Thyroid gland (tissue), 4 donors: Measurements from ENCODE around the gene ADGRG1. TPM values are rescaled to one million over a fixed set of nuclear protein-coding genes. Genes with fewer than 3 reads are reported as not detected.
A peak's percentile ranks its signal among the peaks of the same experiment; 100 is the strongest.

ENCODE experiments used
- DNase-seq, 2 donors: peaks; one replicate each; pipeline ENCODE4 v3.0.0-alpha.2; 2019
- H3K27ac ChIP-seq, 3 donors: fragments of 200-600 bp; sonication (generic); 1 replicate in 2 of 3; 2 replicates in 1 of 3; pipeline ENCODE4 v1.5.1; 2016 to 2019; ENCODE audit warnings: mild to moderate bottlenecking in 1 of 3, moderate library complexity in 1 of 3
- H3K27me3 ChIP-seq: fragments of 200-600 bp; sonication (generic); one replicate; pipeline ENCODE4 v1.5.1; 2019
- H3K36me3 ChIP-seq, 2 donors: fragments of 200-600 bp; sonication (generic); one replicate each; pipeline ENCODE4 v1.5.1; 2016 to 2019
- H3K4me1 ChIP-seq, 2 donors: fragments of 200-600 bp; sonication (generic); one replicate each; pipeline ENCODE4 v1.5.1; 2017 to 2019
- H3K4me3 ChIP-seq, 3 donors: fragments of 200-600 bp; sonication (generic); replicated peaks in 1 of 3; 1 replicate in 2 of 3; 2 replicates in 1 of 3; pipeline ENCODE4 v1.5.1; 2016; ENCODE audit warnings: mild to moderate bottlenecking in 1 of 3
- H3K9me3 ChIP-seq: fragments of 200-600 bp; sonication (generic); one replicate; pipeline ENCODE4 v1.5.1; 2017
- CTCF ChIP-seq, 6 experiments: fragments of 200-600 bp in 3 of 6; fragments of 450-650 bp in 3 of 6; sonication (generic) in 3 of 6; IDR thresholded peaks; one replicate each; pipeline ENCODE4 v1.5.1; 2016 to 2019; ENCODE audit warnings: antibody characterized with exemption in 6 of 6, mild to moderate bottlenecking in 2 of 6, inconsistent platforms in 1 of 6, moderate library complexity in 1 of 6
- POLR2A ChIP-seq, 2 donors: fragments of 450-650 bp; IDR thresholded peaks; one replicate each; pipeline ENCODE4 v1.6.1; 2017; ENCODE audit warnings: antibody characterized with exemption in 2 of 2, mild to moderate bottlenecking in 2 of 2, moderate library complexity in 1 of 2
- WGBS, 2 donors: methylation state at CpG; one replicate each; pipeline ENCODE4 v1.1.5; 2017; 5-methylcytosine and 5-hydroxymethylcytosine counted together
- intact Hi-C: fragments of 100-400 bp; cut with DNase I; formaldehyde crosslinking; loops from one replicate; pipeline ENCODE4 v1.15.1; 2023
- total RNA-seq, 4 donors: library from RNA; depleted of rRNA; stranded (reverse); fragments of >200 nt; gene quantifications; one replicate each; pipeline ENCODE4 v1.2.3, GENCODE V29; 2016

The ADGRG1 gene
- total RNA-seq, 4 donors from 2014 or later: 120 to 295 (median 239) TPM

DNA sequence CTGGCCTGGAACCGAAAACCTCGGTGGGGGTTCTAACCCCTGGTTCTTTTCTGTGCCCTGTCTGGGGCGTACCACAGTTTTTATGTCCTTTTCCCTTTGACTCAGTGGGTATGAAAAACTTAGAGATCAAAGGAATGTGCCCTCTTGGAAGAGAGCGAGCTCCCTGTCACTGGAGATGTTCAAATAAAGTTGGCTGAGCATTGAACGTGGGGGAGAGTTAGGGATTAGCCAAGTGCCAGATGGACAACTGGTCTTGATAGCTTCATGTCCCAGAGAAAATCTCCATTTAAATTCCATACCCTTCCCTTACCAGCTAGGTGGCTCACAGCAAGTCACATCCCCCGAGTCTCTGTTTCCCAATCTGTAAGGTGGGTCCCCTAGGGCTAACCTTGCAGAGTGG, 9.5 kb downstream of the ADGRG1 start:
- 75 to 84% methylated on average over 6 of the region's 6 CpGs for WGBS, 2 donors
- Histone ChIP-seq H3K27me3 (no peaks in the 10 kb centered on the region), H3K36me3 (peaks cover 0 to 3% of the 10 kb centered on the region in 2 donors), H3K27ac (peak overlapping the region; percentile 82 to 99 (median 94)), H3K4me3 (no peak overlapping the region), H3K4me1 (peaks cover 85 to 96% of the 10 kb centered on the region in 2 donors), H3K9me3 (no peaks in the 10 kb centered on the region)
- DNase-seq: no peak
- intact Hi-C loops: no loop called here
- TF ChIP-seq POLR2A (IDR thresholded peaks at IDR 0.05) (no peak), CTCF (IDR thresholded peaks at IDR 0.05) (no peak)

- no peak for DNase-seq
- intact Hi-C loops: no loop called here
- H3K27ac ChIP-seq: peak overlapping the region; percentile 82 to 99 (median 94)
- no peak overlapping the region for H3K4me3 ChIP-seq
- peaks cover 86 to 96% of the 10 kb centered on the region in 2 donors for H3K4me1 ChIP-seq
- 91 to 100% methylated on average over 1 to 2 of the region's 2 CpGs for WGBS, 2 donors
- TF ChIP-seq CTCF (IDR thresholded peaks at IDR 0.05) (no peak), POLR2A (IDR thresholded peaks at IDR 0.05) (no peak)
- H3K9me3 ChIP-seq: no peaks in the 10 kb centered on the region
- H3K27me3 ChIP-seq: no peaks in the 10 kb centered on the region
- H3K36me3 ChIP-seq: peaks cover 0 to 3% of the 10 kb centered on the region in 2 donors
These were observed 10.0 kb downstream of the ADGRG1 start for GRCh38 chr16:57638381-57638780.

GRCh38 chr16:57639172-57639887, 10.9 kb downstream of the ADGRG1 start:
- no peaks in the 10 kb centered on the region for H3K27me3 ChIP-seq
- H3K36me3 ChIP-seq: peaks cover 0 to 3% of the 10 kb centered on the region in 2 donors
- no peaks in the 10 kb centered on the region for H3K9me3 ChIP-seq
- 38 to 52% methylated on average over 14 to 22 of the region's 23 CpGs for WGBS, 2 donors
- peak; percentile 74 to 76 for DNase-seq
- peak overlapping the region; percentile 82 to 99 (median 94) for H3K27ac ChIP-seq
- no peak for TF ChIP-seq CTCF (IDR thresholded peaks at IDR 0.05)
- TF ChIP-seq POLR2A (IDR thresholded peaks at IDR 0.05): peak in 1 of 2 donors; percentile 37
- H3K4me1 ChIP-seq: peaks cover 78 to 93% of the 10 kb centered on the region in 2 donors
- H3K4me3 ChIP-seq: no peak overlapping the region
- intact Hi-C loops: no loop called here

DNA sequence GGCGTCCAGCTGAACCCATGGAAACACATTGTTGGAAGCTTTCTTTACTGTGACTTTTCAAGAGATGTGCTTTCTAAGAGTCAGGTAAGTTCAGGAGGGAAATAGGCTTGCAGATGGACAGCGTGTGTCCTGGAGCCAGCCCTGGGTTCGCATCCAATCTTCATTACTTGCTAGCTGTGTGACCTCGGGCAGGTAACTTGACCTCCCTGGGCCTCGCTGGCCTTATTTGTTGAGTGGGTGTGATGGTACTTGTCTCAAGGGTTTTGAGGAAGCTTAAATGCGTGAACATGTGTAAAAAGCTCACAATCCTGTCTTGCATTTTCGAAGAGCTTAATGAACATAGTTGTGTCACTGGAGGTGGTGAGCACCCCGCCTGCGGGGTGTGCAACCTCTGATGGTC, 11.8 kb downstream of the ADGRG1 start:
- intact Hi-C loops: no loop called here
- H3K4me1 ChIP-seq: peaks cover 70 to 88% of the 10 kb centered on the region in 2 donors
- 58 to 68% methylated on average over 9 of the region's 9 CpGs for WGBS, 2 donors
- H3K9me3 ChIP-seq: no peaks in the 10 kb centered on the region
- no peak overlapping the region for H3K4me3 ChIP-seq
- peaks cover 0 to 3% of the 10 kb centered on the region in 2 donors for H3K36me3 ChIP-seq
- peak overlapping the region; percentile 82 to 99 (median 94) for H3K27ac ChIP-seq
- DNase-seq: no peak
- TF ChIP-seq POLR2A (IDR thresholded peaks at IDR 0.05) (no peak), CTCF (IDR thresholded peaks at IDR 0.05) (no peak)
- H3K27me3 ChIP-seq: no peaks in the 10 kb centered on the region

DNA sequence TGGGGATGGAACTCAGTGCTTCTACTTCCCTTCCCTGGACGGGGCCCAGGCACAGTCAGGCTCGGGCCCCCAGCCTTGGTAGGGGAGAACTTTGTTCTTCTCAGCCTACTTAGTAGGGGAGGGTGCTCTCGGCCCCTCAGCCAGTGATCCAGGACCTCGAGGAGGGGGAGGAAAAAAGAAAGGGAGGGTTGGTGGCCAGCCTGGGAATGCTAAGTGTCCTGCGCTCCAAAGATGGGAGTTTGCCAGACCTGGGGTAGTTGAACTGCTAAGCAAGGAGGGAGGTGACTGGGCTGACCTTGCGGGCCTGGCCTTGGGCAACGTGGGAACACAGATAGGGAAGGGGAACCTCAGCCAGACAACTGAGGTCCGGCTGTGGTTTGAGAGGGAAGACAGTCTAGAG, 12.2 kb downstream of the ADGRG1 start:
- Histone ChIP-seq H3K9me3 (no peaks in the 10 kb centered on the region), H3K4me3 (no peak overlapping the region), H3K27me3 (no peaks in the 10 kb centered on the region), H3K36me3 (peaks cover 0 to 3% of the 10 kb centered on the region in 2 donors), H3K27ac (peak overlapping the region; percentile 60 to 99 (median 94)), H3K4me1 (peaks cover 65 to 88% of the 10 kb centered on the region in 2 donors)
- TF ChIP-seq POLR2A (IDR thresholded peaks at IDR 0.05): no peak
- 39 to 41% methylated on average over 6 to 8 of the region's 8 CpGs for WGBS, 2 donors
- intact Hi-C loops: no loop called here
- DNase-seq: peak; percentile 89 to 93
